HepG2 (cell line): ENCODE measurements around the gene ARMH4. TPM values are rescaled to one million over a fixed set of nuclear protein-coding genes. Genes with fewer than 3 reads are reported as not detected.
A peak's percentile ranks its signal among the peaks of the same experiment; 100 is the strongest.

Experiments used
- CBX2 ChIP-seq, 2 experiments: fragments of 200-600 bp in 1 of 2; sonication (generic); formaldehyde crosslinking in 1 of 2; IDR thresholded peaks; 2 replicates each; pipeline versions ENCODE4 v1.7.0 to v1.8.1; 2018 to 2022; ENCODE audit warnings: low read depth in 2 of 2, low read length in 1 of 2, mild to moderate bottlenecking in 1 of 2, missing genetic modification reagents in 1 of 2
- CEBPG ChIP-seq: IDR thresholded peaks from 2 replicates; pipeline ENCODE4 v1.6.1; 2016
- DNMT3B ChIP-seq: conservative IDR thresholded peaks from 2 replicates; pipeline ENCODE4 v1.6.1; 2016; ENCODE audit warnings: missing biosample characterization, control low read depth
- ELF4 ChIP-seq: sonication (generic); formaldehyde crosslinking; IDR thresholded peaks from 2 replicates; pipeline ENCODE4 v1.5.0; 2020; ENCODE audit warnings: missing genetic modification reagents, mild to moderate bottlenecking, moderate library complexity, borderline replicate concordance
- EZH2 ChIP-seq: conservative IDR thresholded peaks from 2 replicates; pipeline ENCODE4 v1.6.1; 2012; ENCODE audit warnings: mild to moderate bottlenecking, low read depth, low read length, moderate library complexity
- GABPB1 ChIP-seq: IDR thresholded peaks from 2 replicates; pipeline ENCODE4 v1.6.1; 2016; ENCODE audit warnings: mild to moderate bottlenecking, missing genetic modification reagents, moderate library complexity, missing compliant biosample characterization
- HNF4G ChIP-seq, 2 experiments: sonication (generic) in 1 of 2; formaldehyde crosslinking in 1 of 2; IDR thresholded peaks; 2 replicates each; pipeline versions ENCODE4 v1.4.0 to v1.6.1; 2011 to 2020; ENCODE audit warnings: borderline replicate concordance in 2 of 2, low read depth in 2 of 2, mild to moderate bottlenecking in 2 of 2, low read length in 1 of 2, missing genetic modification reagents in 1 of 2, moderate library complexity in 1 of 2
- ISX ChIP-seq: sonication (generic); formaldehyde crosslinking; conservative IDR thresholded peaks from 2 replicates; pipeline ENCODE4 v1.5.0; 2020; ENCODE audit warnings: missing genetic modification reagents
- MAFG ChIP-seq: sonication (generic); formaldehyde crosslinking; IDR thresholded peaks from 2 replicates; pipeline ENCODE4 v1.5.1; 2020; ENCODE audit warnings: mild to moderate bottlenecking, missing genetic modification reagents
- NCOR1 ChIP-seq: fragments of 200-600 bp; sonication (generic); IDR thresholded peaks from 2 replicates; pipeline ENCODE4 v1.7.0; 2017; ENCODE audit warnings: antibody characterized with exemption, low read length, borderline replicate concordance
- NRL ChIP-seq: sonication (generic); formaldehyde crosslinking; IDR thresholded peaks from 2 replicates; pipeline ENCODE4 v1.5.0; 2020; ENCODE audit warnings: missing genetic modification reagents, mild to moderate bottlenecking, moderate library complexity, borderline replicate concordance
- POLR2G ChIP-seq: fragments of 200-400 bp; formaldehyde crosslinking; IDR thresholded peaks from 2 replicates; pipeline ENCODE4 v1.6.1; 2018; ENCODE audit warnings: mild to moderate bottlenecking, low read depth, low read length, moderate library complexity
- SPEN ChIP-seq: sonication (generic); formaldehyde crosslinking; IDR thresholded peaks from 2 replicates; pipeline ENCODE4 v1.5.1; 2020; ENCODE audit warnings: low read depth, mild to moderate bottlenecking, missing genetic modification reagents
- THAP11 ChIP-seq: IDR thresholded peaks from 2 replicates; pipeline ENCODE4 v1.6.1; 2016; ENCODE audit warnings: missing biosample characterization, missing genetic modification reagents
- ZNF317 ChIP-seq: sonication (generic); formaldehyde crosslinking; IDR thresholded peaks from 2 replicates; pipeline ENCODE4 v1.5.0; 2020; ENCODE audit warnings: mild to moderate bottlenecking, missing genetic modification reagents
- ZNF331 ChIP-seq: sonication (generic); formaldehyde crosslinking; IDR thresholded peaks from 2 replicates; pipeline ENCODE4 v1.4.0; 2020; ENCODE audit warnings: missing genetic modification reagents
- ZNF382 ChIP-seq: sonication (generic); formaldehyde crosslinking; IDR thresholded peaks from 2 replicates; pipeline ENCODE4 v1.5.0; 2020; ENCODE audit warnings: missing genetic modification reagents, mild to moderate bottlenecking, borderline replicate concordance
- ZNF430 ChIP-seq: sonication (generic); formaldehyde crosslinking; IDR thresholded peaks from 2 replicates; pipeline ENCODE4 v1.9.0; 2021; ENCODE audit warnings: mild to moderate bottlenecking, missing genetic modification reagents
- ZNF562 ChIP-seq: sonication (generic); formaldehyde crosslinking; IDR thresholded peaks from 2 replicates; pipeline ENCODE4 v1.8.0; 2022; ENCODE audit warnings: missing genetic modification reagents, borderline replicate concordance
- ZNF577 ChIP-seq: sonication (generic); formaldehyde crosslinking; IDR thresholded peaks from 2 replicates; pipeline ENCODE4 v1.4.0; 2020; ENCODE audit warnings: mild to moderate bottlenecking, low read depth, missing genetic modification reagents, borderline replicate concordance
- ZNF619 ChIP-seq: sonication (generic); formaldehyde crosslinking; IDR thresholded peaks from 2 replicates; pipeline ENCODE4 v1.4.0; 2020; ENCODE audit warnings: mild to moderate bottlenecking, missing genetic modification reagents
- polyA plus RNA-seq, 8 experiments: library from polyadenylated mRNA; depleted of rRNA in 3 of 8; stranded (reverse) in 7 of 8; unstranded in 1 of 8; fragments of >200 nt; fragmentation: Illumina TruSeq in 4 of 8; extraction: Trizol in 4 of 8; gene quantifications; 2 replicates each; pipeline versions ENCODE4 v1.2.1 to v1.2.3, GENCODE V29; 2011 to 2016; ENCODE audit warnings: low read depth in 4 of 8, missing spikeins in 1 of 8, mixed read lengths in 1 of 8; ENCODE audit not compliant: insufficient read depth in 1 of 8
- total RNA-seq, 5 experiments: library from RNA; depleted of rRNA; stranded (reverse); fragments of >200 nt; fragmentation: Illumina TruSeq; extraction: Trizol; gene quantifications; 2 replicates each; pipeline ENCODE4 v1.2.3, GENCODE V29; 2016; ENCODE audit warnings: low read depth in 1 of 5
- TF ChIP-seq, protein P1 (sequence below): sonication (generic); formaldehyde crosslinking; IDR thresholded peaks from 2 replicates; pipeline ENCODE4 v1.4.0; 2020; ENCODE audit warnings: missing genetic modification reagents, mild to moderate bottlenecking, borderline replicate concordance
- TF ChIP-seq, protein P2 (sequence below): sonication (generic); formaldehyde crosslinking; IDR thresholded peaks from 2 replicates; pipeline ENCODE4 v1.4.0; 2020; ENCODE audit warnings: mild to moderate bottlenecking, missing genetic modification reagents
- TF ChIP-seq, protein P3 (sequence below): IDR thresholded peaks from 2 replicates; pipeline ENCODE4 v1.6.1; 2016; ENCODE audit warnings: control low read depth
- TF ChIP-seq, protein P4 (sequence below): sonication (generic); formaldehyde crosslinking; IDR thresholded peaks from 2 replicates; pipeline ENCODE4 v1.5.0; 2020; ENCODE audit warnings: missing genetic modification reagents

Gene ARMH4
- total and polyA plus RNA-seq, 2 of the 13 experiments (the other 11 are each of a cell fraction or from before 2014, with no cell fraction given), result 0.02 to 0.18 TPM

DNA sequence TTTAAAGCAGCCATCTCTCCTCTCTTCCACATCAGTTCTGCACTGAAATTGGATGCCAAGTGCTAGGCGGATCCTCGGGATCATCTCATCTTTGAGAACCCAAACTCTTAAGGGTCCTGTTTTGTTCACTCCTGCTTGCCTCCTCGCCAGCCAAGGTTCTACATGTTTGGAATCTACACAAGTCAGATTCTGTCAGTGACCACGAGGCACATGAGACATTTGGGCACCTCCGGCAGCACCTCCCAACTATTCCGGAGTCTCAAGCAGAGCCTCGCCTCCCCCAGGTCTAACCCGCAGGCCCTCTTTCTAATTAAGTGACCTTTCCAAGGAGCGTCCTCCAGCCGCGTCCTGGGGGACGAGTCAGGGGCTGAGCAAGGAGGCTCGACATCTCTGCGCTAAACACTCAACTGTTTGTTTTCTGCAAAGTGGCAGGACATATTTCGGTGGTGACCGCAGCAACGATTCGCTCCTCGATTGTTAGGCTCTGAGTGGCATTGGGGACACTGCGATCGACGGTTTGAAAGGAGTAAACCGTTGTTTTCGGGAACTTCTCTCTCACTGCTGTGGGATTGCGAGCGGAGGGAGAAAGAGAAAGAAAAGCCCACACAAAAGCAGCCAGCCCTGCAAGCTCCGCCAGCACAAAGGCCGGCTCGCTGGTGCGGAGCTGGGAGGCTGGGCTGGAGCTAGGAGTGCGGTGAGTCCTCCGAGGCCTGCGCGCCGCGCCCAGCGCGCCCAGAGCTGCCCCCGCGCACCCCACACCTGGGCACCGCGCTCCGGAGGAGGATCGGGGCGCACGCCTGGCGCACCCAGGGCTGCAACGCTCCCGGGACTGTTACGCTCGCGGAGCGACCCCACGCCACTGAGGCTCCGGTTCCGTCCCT is 640 bp downstream of the ARMH4 start (continued):
- TF ChIP-seq, protein P1, sequence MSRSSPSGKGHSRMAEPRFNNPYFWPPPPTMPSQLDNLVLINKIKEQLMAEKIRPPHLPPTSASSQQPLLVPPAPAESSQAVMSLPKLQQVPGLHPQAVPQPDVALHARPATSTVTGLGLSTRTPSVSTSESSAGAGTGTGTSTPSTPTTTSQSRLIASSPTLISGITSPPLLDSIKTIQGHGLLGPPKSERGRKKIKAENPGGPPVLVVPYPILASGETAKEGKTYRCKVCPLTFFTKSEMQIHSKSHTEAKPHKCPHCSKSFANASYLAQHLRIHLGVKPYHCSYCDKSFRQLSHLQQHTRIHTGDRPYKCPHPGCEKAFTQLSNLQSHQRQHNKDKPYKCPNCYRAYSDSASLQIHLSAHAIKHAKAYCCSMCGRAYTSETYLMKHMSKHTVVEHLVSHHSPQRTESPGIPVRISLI (CRISPR knock-in tag), result no peak
- TF ChIP-seq ZNF619 (CRISPR knock-in tag) (no peak), THAP11 (CRISPR knock-in tag) (no peak), MAFG (no peak), EZH2 (peak; percentile 76), GABPB1 (CRISPR knock-in tag) (no peak; the same call in 1 of the 2 replicates), ZNF562 (no peak), ZNF430 (CRISPR knock-in tag) (no peak), NRL (CRISPR knock-in tag) (no peak), ISX (CRISPR knock-in tag) (no peak), DNMT3B (CRISPR knock-in tag) (no peak), ZNF577 (CRISPR knock-in tag) (no peak), ZNF382 (CRISPR knock-in tag) (no peak), NCOR1 (no peak), HNF4G (IDR thresholded peaks at IDR 0.05; ENCODE audit: borderline replicate concordance, low read depth, low read length) (no peak), HNF4G (CRISPR knock-in tag; IDR thresholded peaks at IDR 0.05; ENCODE audit: borderline replicate concordance, low read depth) (no peak), POLR2G (no peak), CEBPG (CRISPR knock-in tag) (no peak), ZNF317 (CRISPR knock-in tag) (no peak), CBX2 (IDR thresholded peaks at IDR 0.05; ENCODE audit: low read depth, low read length) (peak; percentile 38; the same call in 1 of the 2 replicates), CBX2 (CRISPR knock-in tag; IDR thresholded peaks at IDR 0.05; ENCODE audit: low read depth) (0 out of 2 replicates have a peak, but pooled peaks have one; percentile 26), ZNF331 (CRISPR knock-in tag) (no peak), SPEN (0 out of 2 replicates have a peak, but pooled peaks have one; percentile 34), ELF4 (CRISPR knock-in tag) (no peak)
- TF ChIP-seq, protein P2, sequence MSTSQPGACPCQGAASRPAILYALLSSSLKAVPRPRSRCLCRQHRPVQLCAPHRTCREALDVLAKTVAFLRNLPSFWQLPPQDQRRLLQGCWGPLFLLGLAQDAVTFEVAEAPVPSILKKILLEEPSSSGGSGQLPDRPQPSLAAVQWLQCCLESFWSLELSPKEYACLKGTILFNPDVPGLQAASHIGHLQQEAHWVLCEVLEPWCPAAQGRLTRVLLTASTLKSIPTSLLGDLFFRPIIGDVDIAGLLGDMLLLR (CRISPR knock-in tag), result no peak
- TF ChIP-seq, protein P3, sequence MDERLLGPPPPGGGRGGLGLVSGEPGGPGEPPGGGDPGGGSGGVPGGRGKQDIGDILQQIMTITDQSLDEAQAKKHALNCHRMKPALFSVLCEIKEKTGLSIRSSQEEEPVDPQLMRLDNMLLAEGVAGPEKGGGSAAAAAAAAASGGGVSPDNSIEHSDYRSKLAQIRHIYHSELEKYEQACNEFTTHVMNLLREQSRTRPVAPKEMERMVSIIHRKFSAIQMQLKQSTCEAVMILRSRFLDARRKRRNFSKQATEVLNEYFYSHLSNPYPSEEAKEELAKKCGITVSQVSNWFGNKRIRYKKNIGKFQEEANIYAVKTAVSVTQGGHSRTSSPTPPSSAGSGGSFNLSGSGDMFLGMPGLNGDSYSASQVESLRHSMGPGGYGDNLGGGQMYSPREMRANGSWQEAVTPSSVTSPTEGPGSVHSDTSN (CRISPR knock-in tag), result no peak
- TF ChIP-seq, protein P4, sequence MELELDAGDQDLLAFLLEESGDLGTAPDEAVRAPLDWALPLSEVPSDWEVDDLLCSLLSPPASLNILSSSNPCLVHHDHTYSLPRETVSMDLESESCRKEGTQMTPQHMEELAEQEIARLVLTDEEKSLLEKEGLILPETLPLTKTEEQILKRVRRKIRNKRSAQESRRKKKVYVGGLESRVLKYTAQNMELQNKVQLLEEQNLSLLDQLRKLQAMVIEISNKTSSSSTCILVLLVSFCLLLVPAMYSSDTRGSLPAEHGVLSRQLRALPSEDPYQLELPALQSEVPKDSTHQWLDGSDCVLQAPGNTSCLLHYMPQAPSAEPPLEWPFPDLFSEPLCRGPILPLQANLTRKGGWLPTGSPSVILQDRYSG (CRISPR knock-in tag), result no peak
